H1 (cell line): ENCODE measurements around the gene RNF157. TPM values are rescaled to one million over a fixed set of nuclear protein-coding genes. Genes with fewer than 3 reads are reported as not detected.
A peak's percentile ranks its signal among the peaks of the same experiment; 100 is the strongest.

Source experiments
- CTCF ChIA-PET: fragments of 300-600 bp; sonication (Branson Sonifier 250); formaldehyde crosslinking; loops from one replicate; lab custom pipeline; 2021; ENCODE audit not compliant: partially characterized antibody; lab: Charles Lee
- POLR2A ChIA-PET: fragments of 300-600 bp; sonication (Branson Sonifier 250); formaldehyde crosslinking; loops from one replicate; lab custom pipeline; 2021; ENCODE audit warnings: inconsistent platforms; ENCODE audit not compliant: partially characterized antibody; lab: Charles Lee
- DNase-seq, 2 experiments: peaks; one replicate each; pipeline versions ENCODE4 v3.0.0 to v3.0.0-alpha.2; 2010 to 2022; ENCODE audit warnings: low spot score in 2 of 2, low read depth in 1 of 2, mixed read lengths in 1 of 2
- FAIRE-seq: peaks from 2 replicates; lab custom pipeline; 2011; peaks lifted over from hg19 to GRCh38; lab: Jason Lieb, UNC
- H2AFZ ChIP-seq: 2 replicates; pipeline ENCODE4 v1.8.1; 2012; ENCODE audit warnings: low read length, inconsistent platforms
- H2AK5ac ChIP-seq: 2 replicates; pipeline ENCODE4 v1.6.1; 2013; ENCODE audit warnings: low read depth, low read length
- H2BK120ac ChIP-seq: replicated peaks from 2 replicates; pipeline ENCODE3; 2013; ENCODE audit warnings: low read depth, low read length, inconsistent platforms
- H2BK12ac ChIP-seq: 2 replicates; pipeline ENCODE4 v1.6.1; 2013; ENCODE audit warnings: low read depth, low read length
- H2BK15ac ChIP-seq: 2 replicates; pipeline ENCODE4 v1.6.1; 2013; ENCODE audit warnings: low read length
- H2BK20ac ChIP-seq: 2 replicates; pipeline ENCODE4 v1.6.1; 2013; ENCODE audit warnings: low read length
- H2BK5ac ChIP-seq: 2 replicates; pipeline ENCODE4 v1.6.1; 2013; ENCODE audit warnings: low read depth, low read length
- H3K14ac ChIP-seq: 2 replicates; pipeline ENCODE4 v1.6.1; 2013; ENCODE audit warnings: inconsistent platforms; ENCODE audit not compliant: insufficient read length
- H3K18ac ChIP-seq: 2 replicates; pipeline ENCODE4 v1.6.1; 2013; ENCODE audit warnings: low read length; ENCODE audit errors: extremely low read depth
- H3K23ac ChIP-seq: 2 replicates; pipeline ENCODE4 v1.6.1; 2013; ENCODE audit warnings: inconsistent platforms; ENCODE audit not compliant: insufficient read length
- H3K23me2 ChIP-seq: 2 replicates; pipeline ENCODE4 v1.6.1; 2013; ENCODE audit warnings: low read depth, low read length
- H3K27ac ChIP-seq: 2 replicates; pipeline ENCODE4 v1.6.1; 2011; ENCODE audit warnings: low read depth, low read length, inconsistent platforms
- H3K27me3 ChIP-seq, 4 experiments: replicated peaks in 1 of 4; 1 replicate in 1 of 4; 2 replicates in 3 of 4; pipeline versions ENCODE4 v1.6.1 to v1.8.1; 2011 to 2013; ENCODE audit warnings: low read length in 3 of 4, mild to moderate bottlenecking in 3 of 4, inconsistent platforms in 2 of 4, mixed read lengths in 2 of 4, moderate library complexity in 1 of 4; ENCODE audit not compliant: control insufficient read depth in 3 of 4, insufficient read depth in 3 of 4; ENCODE audit errors: extremely low read depth in 1 of 4
- H3K36me3 ChIP-seq, 4 experiments: 2 replicates each; pipeline versions ENCODE4 v1.6.1 to v1.8.1; 2011 to 2013; ENCODE audit warnings: mild to moderate bottlenecking in 4 of 4, low read length in 3 of 4, moderate library complexity in 2 of 4, control low read depth in 1 of 4, inconsistent platforms in 1 of 4; ENCODE audit not compliant: insufficient read depth in 4 of 4, control insufficient read depth in 2 of 4
- H3K4ac ChIP-seq: replicated peaks from 2 replicates; pipeline ENCODE3; 2013; ENCODE audit warnings: low read length, low read depth, mixed read lengths, inconsistent platforms; ENCODE audit not compliant: insufficient read length
- H3K4me1 ChIP-seq, 4 experiments: replicated peaks in 1 of 4; 1 replicate in 1 of 4; 2 replicates in 3 of 4; pipeline versions ENCODE4 v1.6.1 to v1.8.1; 2011 to 2013; ENCODE audit warnings: low read length in 3 of 4, inconsistent platforms in 2 of 4, mixed read lengths in 1 of 4; ENCODE audit not compliant: insufficient read depth in 4 of 4, control insufficient read depth in 3 of 4
- H3K4me2 ChIP-seq, 2 experiments: 2 replicates each; pipeline versions ENCODE4 v1.6.1 to v1.8.1; 2011 to 2013; ENCODE audit warnings: low read depth in 2 of 2, low read length in 2 of 2, control low read depth in 1 of 2, inconsistent platforms in 1 of 2, mild to moderate bottlenecking in 1 of 2; ENCODE audit not compliant: insufficient read depth in 1 of 2
- H3K4me3 ChIP-seq, 4 experiments: fragments of 200-600, 300-600 bp in 1 of 4; sonication (generic), shearing (Covaris generic), sonication (Bioruptor Twin) in 1 of 4; 2 replicates each; pipeline versions ENCODE4 v1.5.1 to v1.8.1; 2011 to 2016; ENCODE audit warnings: low read length in 4 of 4, low read depth in 3 of 4, control low read depth in 2 of 4, inconsistent platforms in 2 of 4, mild to moderate bottlenecking in 2 of 4, mixed read lengths in 1 of 4, moderate library complexity in 1 of 4; ENCODE audit not compliant: insufficient read depth in 2 of 4; ENCODE audit errors: extremely low read depth in 1 of 4
- H3K56ac ChIP-seq: replicated peaks from 2 replicates; pipeline ENCODE3; 2013; ENCODE audit warnings: low read depth, mild to moderate bottlenecking, mixed read lengths, low read length, inconsistent platforms; ENCODE audit not compliant: insufficient read length
- H3K79me1 ChIP-seq: 2 replicates; pipeline ENCODE4 v1.6.1; 2013; ENCODE audit warnings: low read depth, low read length, control low read depth
- H3K79me2 ChIP-seq, 2 experiments: 2 replicates each; pipeline versions ENCODE4 v1.6.1 to v1.8.1; 2012 to 2013; ENCODE audit warnings: low read length in 2 of 2, mild to moderate bottlenecking in 2 of 2, inconsistent platforms in 1 of 2; ENCODE audit not compliant: insufficient read depth in 2 of 2, control insufficient read depth in 1 of 2
- H3K9ac ChIP-seq, 4 experiments: replicated peaks in 1 of 4; 1 replicate in 1 of 4; 2 replicates in 3 of 4; pipeline versions ENCODE4 v1.6.1 to v1.8.1; 2011 to 2013; ENCODE audit warnings: low read depth in 3 of 4, low read length in 3 of 4, control low read depth in 2 of 4, mild to moderate bottlenecking in 2 of 4, moderate library complexity in 2 of 4, inconsistent platforms in 1 of 4; ENCODE audit errors: extremely low read depth in 1 of 4
- H3K9me3 ChIP-seq, 2 experiments: 2 replicates each; pipeline versions ENCODE4 v1.6.1 to v1.8.1; 2012 to 2013; ENCODE audit warnings: mild to moderate bottlenecking in 2 of 2, moderate library complexity in 2 of 2, control low read depth in 1 of 2, inconsistent platforms in 1 of 2, low read depth in 1 of 2, low read length in 1 of 2, mixed read lengths in 1 of 2; ENCODE audit not compliant: insufficient read depth in 2 of 2
- H4K20me1 ChIP-seq, 2 experiments: replicated peaks in 1 of 2; 2 replicates each; pipeline versions ENCODE3 to v1.8.1; 2011 to 2013; ENCODE audit warnings: inconsistent platforms in 2 of 2, low read length in 2 of 2, mild to moderate bottlenecking in 1 of 2; ENCODE audit not compliant: insufficient read depth in 2 of 2, control insufficient read depth in 1 of 2
- H4K5ac ChIP-seq: 2 replicates; pipeline ENCODE4 v1.6.1; 2013; ENCODE audit warnings: low read length, low read depth, mixed read lengths, inconsistent platforms; ENCODE audit not compliant: insufficient read length
- H4K8ac ChIP-seq: 2 replicates; pipeline ENCODE4 v1.8.0; 2013; ENCODE audit warnings: mild to moderate bottlenecking, moderate library complexity, low read length, inconsistent platforms; ENCODE audit not compliant: insufficient read depth; ENCODE audit errors: extremely low read depth
- H4K91ac ChIP-seq: replicated peaks from 2 replicates; pipeline ENCODE3; 2013; ENCODE audit warnings: low read length, mixed read lengths, inconsistent platforms; ENCODE audit not compliant: insufficient read length
- CTCF ChIP-seq, 3 experiments: IDR thresholded peaks; 1 replicate in 2 of 3; 2 replicates in 1 of 3; pipeline versions ENCODE4 v1.5.1 to v1.6.1; 2011; ENCODE audit warnings: low read length in 3 of 3, mild to moderate bottlenecking in 3 of 3, inconsistent platforms in 2 of 3, low read depth in 1 of 3, moderate library complexity in 1 of 3; ENCODE audit not compliant: insufficient read depth in 1 of 3; ENCODE audit errors: control extremely low read depth in 1 of 3
- EP300 ChIP-seq, 2 experiments: IDR thresholded peaks; 1 replicate in 1 of 2; 2 replicates in 1 of 2; pipeline ENCODE4 v1.6.1; 2011 to 2012; ENCODE audit warnings: low read depth in 2 of 2, low read length in 2 of 2, mild to moderate bottlenecking in 2 of 2, borderline replicate concordance in 1 of 2, inconsistent platforms in 1 of 2, moderate library complexity in 1 of 2
- HDAC2 ChIP-seq, 2 experiments: fragments of 300-600 bp in 1 of 2; sonication (generic) in 1 of 2; IDR thresholded peaks; 2 replicates each; pipeline ENCODE4 v1.6.1; 2011 to 2012; ENCODE audit warnings: low read depth in 2 of 2, low read length in 2 of 2, mild to moderate bottlenecking in 2 of 2, moderate library complexity in 2 of 2, borderline replicate concordance in 1 of 2, inconsistent platforms in 1 of 2
- JUND ChIP-seq: IDR thresholded peaks from 2 replicates; pipeline ENCODE4 v1.6.1; 2011; ENCODE audit warnings: mild to moderate bottlenecking, improper control_type of control experiment, low read length
- WGBS, 2 experiments: shearing (Covaris generic) in 1 of 2; methylation state at CpG; one replicate each; pipeline versions ENCODE4 v1.1.6 to v1.1.7; 2013 to 2015; ENCODE audit warnings: low lambda C conversion rate in 2 of 2, mixed read lengths in 2 of 2, inconsistent platforms in 1 of 2, low coverage in 1 of 2, missing lambda C conversion rate in 1 of 2; ENCODE audit not compliant: insufficient replicate concordance in 2 of 2, insufficient coverage in 1 of 2, insufficient read length in 1 of 2; ENCODE audit errors: extremely low coverage in 1 of 2, missing lambda C conversion rate in 1 of 2; 5-methylcytosine and 5-hydroxymethylcytosine counted together
- polyA plus RNA-seq, 7 experiments: library from polyadenylated mRNA; depleted of rRNA in 3 of 7; stranded (reverse) in 5 of 7; unstranded in 2 of 7; fragments of >200 nt in 5 of 7; fragments of 200-250 nt in 2 of 7; gene quantifications; 1 replicate in 5 of 7; 2 replicates in 1 of 7; 4 replicates in 1 of 7; pipeline versions ENCODE4 v1.2.1 to v1.2.3, GENCODE V29; 2011 to 2013; ENCODE audit warnings: missing spikeins in 2 of 7, mixed read lengths in 2 of 7
- total RNA-seq: library from RNA; stranded (reverse); fragmentation: NEBNext Ultra II Directional; extraction: Animal tissue kit (Norgen Biotek cat#: 25700); gene quantifications from 2 replicates; pipeline ENCODE4 v1.2.1, GENCODE V29; 2021
- TF ChIP-seq, protein P1 (sequence below): IDR thresholded peaks from 2 replicates; pipeline ENCODE4 v1.6.1; 2012; ENCODE audit warnings: low read length, inconsistent platforms

The RNF157 gene
- total and polyA plus RNA-seq, 2 of the 8 experiments (the other 6 are each of a cell fraction or from before 2014, with no cell fraction given) = 13.4 to 16.7 TPM

GRCh38 chr17:76270770-76271668, 30.7 kb upstream of the RNF157 start:
- H3K79me1 ChIP-seq = peaks cover 2% of the 10 kb centered on the region; the same call in 1 of the 2 replicates
- H3K79me2 ChIP-seq = peaks cover 3 to 24% of the 10 kb centered on the region in 2 experiments; a peak in 3 of 4 replicates
- H3K23ac ChIP-seq = no peak overlapping the region
- H2BK120ac ChIP-seq = no peak overlapping the region
- H3K18ac ChIP-seq = no peak overlapping the region; the same call in 1 of the 2 replicates
- no peak overlapping the region for H2AFZ ChIP-seq
- H3K36me3 ChIP-seq = no peaks in the 10 kb centered on the region
- H3K27ac ChIP-seq = peak overlapping the region; percentile 43; the same call in 1 of the 2 replicates
- ChIA-PET POLR2A (interaction anchor here (0.9 to 3.1 kb wide), 5 partner anchors 9 to 261 kb away, joined by 3 to 12 read pairs (median 5); no protein-coding TSS in a partner anchor), CTCF (interaction anchor here (0.7 to 6.2 kb wide), 9 partner anchors 8 to 257 kb away, joined by 3 to 63 read pairs (median 3); partner anchors contain the start of gene RNF157)
- H2BK20ac ChIP-seq = no peak overlapping the region
- FAIRE-seq = no peak
- no peaks in the 10 kb centered on the region for H3K23me2 ChIP-seq
- H3K9me3 ChIP-seq = no peaks in the 10 kb centered on the region
- peak overlapping the region; percentile 60; the same call in 1 of the 2 replicates for H2BK5ac ChIP-seq
- DNase-seq = no peak
- H3K4me1 ChIP-seq = peaks cover 5 to 27% (median 20%) of the 10 kb centered on the region in 4 experiments
- no peak overlapping the region for H3K4me2 ChIP-seq
- H4K5ac ChIP-seq = no peak overlapping the region
- H2AK5ac ChIP-seq = 0 out of 2 replicates have a peak overlapping the region, but pooled peaks have one; percentile 24
- H3K27me3 ChIP-seq = no peaks in the 10 kb centered on the region
- H3K56ac ChIP-seq = no peak overlapping the region
- H3K9ac ChIP-seq = no peak overlapping the region
- H2BK15ac ChIP-seq = 0 out of 2 replicates have a peak overlapping the region, but pooled peaks have one; percentile 31
- H4K8ac ChIP-seq = peak overlapping the region; percentile 81
- no peak overlapping the region for H3K14ac ChIP-seq
- H2BK12ac ChIP-seq = no peak overlapping the region
- H3K4me3 ChIP-seq = no peak overlapping the region
- WGBS, 2 experiments = 79% methylated on average over 11 of the region's 14 CpGs; no CpG with 5 or more reads in 1 of the 2 experiments
- H4K91ac ChIP-seq = no peak overlapping the region
- H4K20me1 ChIP-seq = no peaks in the 10 kb centered on the region
- no peak overlapping the region for H3K4ac ChIP-seq
- TF ChIP-seq CTCF (IDR thresholded peaks at IDR 0.05; ENCODE audit: control extremely low read depth in 1 of 3, insufficient read depth in 1 of 3, low read depth in 1 of 3, low read length in 3 of 3) = no peak
- TF ChIP-seq JUND = no peak
- no peak for TF ChIP-seq EP300 (IDR thresholded peaks at IDR 0.05; ENCODE audit: borderline replicate concordance in 1 of 2, low read depth in 2 of 2, low read length in 2 of 2)
- TF ChIP-seq HDAC2 (IDR thresholded peaks at IDR 0.05; ENCODE audit: borderline replicate concordance in 1 of 2, low read depth in 2 of 2, low read length in 2 of 2) = no peak
- TF ChIP-seq, protein P1, sequence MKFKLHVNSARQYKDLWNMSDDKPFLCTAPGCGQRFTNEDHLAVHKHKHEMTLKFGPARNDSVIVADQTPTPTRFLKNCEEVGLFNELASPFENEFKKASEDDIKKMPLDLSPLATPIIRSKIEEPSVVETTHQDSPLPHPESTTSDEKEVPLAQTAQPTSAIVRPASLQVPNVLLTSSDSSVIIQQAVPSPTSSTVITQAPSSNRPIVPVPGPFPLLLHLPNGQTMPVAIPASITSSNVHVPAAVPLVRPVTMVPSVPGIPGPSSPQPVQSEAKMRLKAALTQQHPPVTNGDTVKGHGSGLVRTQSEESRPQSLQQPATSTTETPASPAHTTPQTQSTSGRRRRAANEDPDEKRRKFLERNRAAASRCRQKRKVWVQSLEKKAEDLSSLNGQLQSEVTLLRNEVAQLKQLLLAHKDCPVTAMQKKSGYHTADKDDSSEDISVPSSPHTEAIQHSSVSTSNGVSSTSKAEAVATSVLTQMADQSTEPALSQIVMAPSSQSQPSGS = no peak
